HS-5 (cell line): ENCODE results near the gene STX11.
"Not testable (repeated sequence)": the region's sequence is repeated elsewhere in the genome, so short reads cannot be mapped to it uniquely, and the experiment has no call there.

Experiments used
- DNase-seq: peaks from one replicate; pipeline ENCODE4 v3.0.0-alpha.2; 2012; ENCODE audit warnings: low read depth

The STX11 gene

DNA sequence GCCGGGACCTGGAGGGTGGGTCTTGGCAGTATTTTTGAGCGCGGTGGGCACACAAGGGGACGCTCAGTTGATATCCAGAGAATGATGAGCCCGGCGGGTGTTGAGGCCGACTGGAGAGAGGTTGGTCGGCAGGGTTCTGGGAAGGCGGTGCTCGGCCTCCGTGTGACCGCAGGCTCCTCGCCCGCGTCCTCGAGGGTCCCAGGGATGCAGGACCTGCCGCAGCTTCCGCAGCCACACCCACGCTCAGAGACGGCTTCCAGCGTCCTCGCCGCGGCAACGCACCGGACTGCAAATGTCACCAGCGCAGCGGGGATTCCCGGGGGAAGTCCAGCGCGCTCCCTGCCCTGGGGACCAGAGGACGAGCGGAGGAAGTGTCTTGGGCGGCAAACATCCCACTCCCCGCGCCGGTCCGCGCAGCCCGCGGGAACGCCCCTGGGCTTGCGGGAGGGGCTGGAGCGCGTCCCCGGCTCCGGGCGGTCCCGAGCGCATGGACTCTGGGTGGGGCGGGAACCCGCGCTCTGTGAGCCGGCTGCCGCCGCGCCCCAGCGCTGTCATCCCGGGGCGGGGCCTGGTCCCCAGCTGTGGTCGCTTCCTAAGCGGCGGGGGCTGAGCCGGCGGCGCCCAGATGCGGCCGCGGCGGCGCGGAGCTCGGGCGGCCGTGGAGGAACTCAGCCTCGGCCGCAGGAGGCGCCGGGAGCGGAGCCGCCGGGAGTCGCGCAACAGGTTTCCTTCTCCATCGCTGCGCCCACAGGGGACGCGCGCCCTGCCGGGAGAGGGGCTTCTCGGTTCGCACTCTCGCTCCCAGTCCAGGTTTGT, at the start of gene STX11:
Gene STX11 (plus strand): TSS at position 624 of the 816 bp plus-strand sequence. CDS start 36,111 bp downstream, outside the sequence.
- DNase-seq: no peak

DNA sequence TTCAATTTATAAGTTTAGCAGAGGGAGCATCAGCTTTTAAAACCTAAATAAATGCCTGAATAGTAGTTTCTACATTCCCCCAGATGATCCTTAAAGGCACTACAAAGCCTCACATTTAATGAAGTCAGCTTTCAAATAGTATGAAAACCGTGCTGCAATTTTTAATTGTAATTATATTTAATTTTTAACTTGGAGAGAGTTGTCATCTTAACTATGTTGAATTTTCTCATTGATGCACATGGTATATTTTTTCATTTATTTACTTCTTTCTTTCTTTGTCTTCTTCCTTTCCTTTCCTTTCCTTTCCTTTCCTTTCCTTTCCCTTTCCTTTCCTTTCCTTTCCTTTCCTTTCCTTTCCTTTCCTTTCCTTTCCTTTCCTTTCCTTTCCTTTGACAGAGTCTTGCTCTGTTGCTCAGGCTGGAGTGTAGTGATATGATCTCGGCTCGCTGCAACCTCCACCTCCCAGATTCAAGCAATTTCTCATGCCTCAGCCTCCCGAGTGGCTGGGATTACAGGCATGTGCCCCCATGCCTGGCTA, 47.2 kb upstream of the STX11 start:
- DNase-seq: no peak

DNA sequence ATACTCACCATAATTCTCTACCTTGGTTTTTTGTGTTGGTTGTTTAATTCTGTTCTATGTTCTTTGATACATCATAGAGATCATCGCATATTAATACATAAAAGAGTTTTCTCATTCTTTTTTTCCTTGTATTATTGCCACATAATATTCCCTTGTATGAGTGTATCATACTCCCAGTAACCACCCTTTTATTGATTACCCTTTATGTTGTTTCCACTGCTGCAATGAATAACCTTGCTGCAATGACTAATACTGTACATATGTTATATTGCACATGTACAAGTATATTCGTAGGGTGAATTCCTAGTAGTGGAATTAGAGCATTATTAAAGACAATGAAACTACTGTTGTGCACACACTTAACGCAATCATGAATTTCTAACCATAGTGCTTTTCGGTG, 45.8 kb upstream of the STX11 start:
- no peak for DNase-seq

DNA sequence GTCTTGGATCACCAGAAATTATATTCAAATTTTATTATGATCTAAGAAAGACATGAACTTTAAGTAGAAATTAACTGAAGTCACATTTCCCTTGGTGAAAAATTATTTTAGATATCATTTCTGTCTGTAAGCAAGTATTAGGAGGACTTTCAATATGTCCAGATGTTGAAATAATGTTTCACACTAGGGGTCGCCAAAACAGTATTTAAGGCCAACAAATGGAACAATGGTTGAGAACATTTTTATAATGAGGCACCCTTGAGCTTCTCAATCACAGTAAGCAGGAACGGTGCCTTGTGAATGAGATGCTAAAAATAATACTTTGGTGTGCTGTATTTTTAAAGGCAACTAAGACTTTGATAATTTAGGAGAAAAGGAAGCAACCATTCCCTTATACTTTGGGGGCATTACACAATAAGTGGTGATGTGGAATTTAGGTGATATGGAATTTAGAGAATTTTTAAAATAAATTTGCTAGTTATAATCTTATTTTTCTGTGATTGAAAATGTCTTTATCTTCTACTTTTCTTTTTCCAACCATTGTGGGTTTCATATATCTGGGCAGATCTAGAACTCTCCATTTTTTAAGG, 45.3 kb upstream of the STX11 start:
- peak; percentile 49 for DNase-seq

DNA sequence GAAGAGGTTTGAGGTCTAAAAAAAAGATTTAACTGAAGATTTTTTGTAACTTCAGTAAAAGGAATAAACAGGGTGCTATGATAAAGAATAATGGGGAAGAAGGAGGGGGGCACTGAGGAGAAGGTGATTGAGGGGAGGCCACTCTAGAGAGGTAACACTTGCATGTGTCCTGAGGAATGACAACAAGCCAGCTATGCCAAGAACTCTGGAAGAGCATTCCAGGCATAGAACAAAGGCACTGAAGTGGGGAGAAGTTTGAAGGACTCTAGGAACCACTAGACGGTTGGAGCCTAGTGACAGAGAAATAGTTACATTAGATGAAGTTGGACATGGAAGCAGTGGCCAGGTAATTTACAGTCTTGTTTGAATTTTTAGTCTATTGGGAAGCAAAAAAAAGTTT, 44.1 kb upstream of the STX11 start:
- no peak for DNase-seq

DNA sequence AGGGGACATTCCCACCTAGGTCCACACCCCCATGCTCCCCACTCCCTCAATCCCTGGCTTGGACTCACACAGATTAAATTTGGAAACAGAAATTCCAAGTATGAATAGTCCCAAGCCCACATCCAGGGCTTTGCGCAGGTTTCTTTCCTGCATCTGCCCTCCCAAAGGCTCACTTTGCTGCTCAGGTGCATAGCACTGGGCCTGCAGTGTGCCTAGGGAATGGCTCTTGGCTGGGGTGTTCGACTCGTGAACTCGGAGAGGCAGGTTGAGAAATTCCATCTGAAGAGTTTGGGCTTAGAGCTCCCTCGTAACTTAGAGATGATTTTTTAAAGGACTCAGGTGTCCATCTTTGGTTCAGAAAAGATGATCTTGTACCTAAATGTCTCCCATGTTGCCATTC, 40.1 kb upstream of the STX11 start:
- no peak for DNase-seq

DNA sequence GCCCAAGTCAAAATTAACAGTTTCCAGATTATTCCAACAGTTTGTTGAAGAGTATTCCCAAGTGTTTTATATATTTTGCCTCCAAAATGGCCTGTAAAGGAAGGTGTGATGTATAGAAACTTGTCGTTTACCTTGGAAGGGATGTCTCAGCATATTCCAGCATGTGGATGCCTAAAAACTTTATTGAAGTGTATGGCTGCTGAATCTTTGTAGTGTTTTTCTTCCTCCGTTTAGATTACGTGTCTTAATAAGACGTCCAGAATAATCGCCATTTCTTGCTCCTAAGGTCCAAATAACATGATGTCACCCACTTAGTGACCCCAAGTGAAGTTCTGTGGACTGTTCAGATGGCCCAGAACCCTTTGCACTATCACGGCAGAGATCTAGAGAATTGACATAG, 37.0 kb upstream of the STX11 start:
- no peak for DNase-seq

DNA sequence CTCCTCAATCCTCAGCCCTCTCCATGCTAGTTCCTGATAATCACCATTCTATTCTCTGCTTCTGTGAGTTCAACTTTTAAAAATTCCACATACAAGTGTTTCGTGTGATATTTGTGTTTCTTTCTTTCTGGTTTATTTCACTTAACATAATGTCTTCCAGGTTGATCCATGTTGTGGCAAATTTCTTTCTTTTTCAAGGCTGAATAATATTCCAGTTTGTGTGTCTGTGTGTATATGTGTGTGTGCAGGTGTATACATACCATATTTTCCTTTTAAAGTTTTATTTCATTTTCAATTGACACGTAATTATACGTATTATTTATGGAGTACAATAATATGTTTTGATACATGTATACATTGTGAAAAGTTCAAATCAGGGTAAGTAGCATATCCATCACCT, 35.1 kb upstream of the STX11 start:
- DNase-seq: no peak

DNA sequence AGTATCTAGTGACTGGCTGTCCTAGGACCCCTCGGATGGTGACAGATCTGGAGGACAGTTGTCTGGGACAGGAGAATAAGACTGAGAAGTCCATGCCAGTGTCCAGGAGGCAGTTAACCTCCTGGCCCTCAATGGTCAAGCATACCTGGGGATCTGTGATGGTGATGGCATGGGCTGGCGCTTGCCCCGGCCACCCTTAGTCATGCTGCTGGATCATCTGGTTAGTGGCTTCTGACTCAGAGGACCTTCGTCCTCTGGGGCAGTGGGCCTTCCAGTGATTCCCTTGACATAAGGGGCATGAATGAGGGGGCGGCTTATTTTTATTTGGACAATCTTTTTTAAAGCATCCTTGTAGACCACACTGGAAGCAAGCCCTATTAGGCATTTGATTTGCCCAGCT, 30.9 kb upstream of the STX11 start:
- no peak for DNase-seq

DNA sequence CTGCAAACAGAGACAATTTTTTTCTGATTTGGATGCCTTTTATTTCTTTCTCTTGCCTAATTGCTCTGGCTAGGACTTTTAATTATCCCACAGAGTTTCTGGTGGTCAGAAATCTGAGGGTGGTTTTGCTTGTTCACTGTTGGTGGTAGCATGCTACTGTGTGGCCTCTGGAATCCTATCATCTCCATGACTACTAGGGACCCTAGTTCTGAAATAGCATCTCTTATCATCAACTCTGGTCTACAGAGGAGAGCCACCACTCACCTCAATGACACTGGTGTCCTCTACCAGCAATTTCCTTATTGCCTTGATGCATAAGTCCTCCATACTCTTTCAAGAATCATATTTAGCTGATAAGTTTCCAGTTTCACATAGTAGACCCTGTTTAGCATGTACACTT, 27.5 kb upstream of the STX11 start:
- DNase-seq: no peak

DNA sequence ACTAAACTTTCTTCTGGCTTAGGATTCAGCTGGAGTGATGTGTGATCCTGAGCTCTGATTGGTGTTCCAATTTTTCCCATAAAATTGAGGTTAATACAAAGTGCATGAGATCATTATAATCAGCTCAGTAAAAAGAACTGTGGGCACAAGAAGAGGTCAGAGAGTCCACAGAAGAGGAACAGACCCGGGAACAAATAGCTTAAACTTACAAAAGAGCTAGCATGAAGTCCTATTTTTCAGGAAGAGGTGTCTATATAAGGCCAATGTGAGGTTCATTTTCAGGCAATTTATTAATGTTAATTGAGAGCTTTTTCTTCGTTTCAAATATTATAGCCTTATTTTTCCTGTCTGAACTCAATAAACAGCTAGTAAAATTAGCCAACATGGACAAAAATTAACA, 26.9 kb upstream of the STX11 start:
- DNase-seq: no peak

DNA sequence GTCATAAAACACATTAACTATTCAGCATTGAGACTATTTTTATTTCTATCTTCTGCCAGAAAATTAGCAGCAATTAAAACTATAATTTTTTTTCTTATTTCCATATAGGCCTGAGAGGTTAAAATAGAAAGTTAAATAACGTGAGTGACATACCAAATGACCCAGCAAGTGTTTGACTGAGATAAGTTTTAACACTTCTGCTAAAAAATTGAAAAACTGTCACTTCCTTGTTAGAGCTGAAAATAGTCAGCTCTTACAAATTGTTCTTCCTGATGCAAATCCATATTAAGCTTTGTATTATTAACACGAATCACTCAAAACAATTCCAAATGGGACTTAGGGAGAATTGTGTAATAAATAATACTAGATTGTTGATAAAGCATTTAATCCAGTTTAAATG, 26.5 kb upstream of the STX11 start:
- no peak for DNase-seq

DNA sequence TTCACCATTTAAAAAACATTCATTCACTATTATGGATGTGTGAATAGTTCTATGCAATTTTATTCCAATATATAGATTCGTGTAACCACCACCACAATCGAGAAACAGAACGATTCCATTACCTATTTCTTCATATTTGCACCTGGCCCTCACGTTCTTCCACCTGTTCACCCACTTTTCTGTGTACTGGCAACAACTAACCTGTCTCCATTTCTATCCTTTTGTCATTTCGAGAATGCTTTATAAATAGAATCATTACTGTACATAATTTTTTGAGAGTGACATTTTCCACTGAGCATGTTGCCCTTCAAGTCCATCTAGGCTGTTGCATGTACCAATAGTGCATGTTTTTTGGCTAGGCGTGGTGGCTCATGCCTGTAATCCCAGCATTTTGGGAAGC, 23.2 kb upstream of the STX11 start:
- no peak for DNase-seq

DNA sequence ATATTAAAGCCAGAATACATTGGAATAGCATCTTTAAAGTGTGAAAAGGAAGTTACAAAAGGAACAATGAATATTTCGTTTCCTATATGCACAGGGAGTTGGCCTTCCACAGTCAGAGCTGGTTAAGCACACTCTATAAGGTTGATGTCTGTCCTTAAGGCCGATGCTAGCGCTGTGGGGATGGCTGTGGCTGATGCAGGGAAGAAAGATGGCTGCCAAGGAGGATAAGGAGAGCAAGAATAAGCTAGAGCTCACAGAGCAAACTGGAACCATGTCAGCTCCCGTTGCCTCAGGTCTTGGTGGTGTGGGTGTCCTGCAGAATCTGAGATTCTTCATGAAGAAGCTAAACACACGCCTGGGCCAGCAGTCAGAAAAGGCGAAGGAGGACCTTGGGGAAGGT, 20.8 kb upstream of the STX11 start:
- DNase-seq: no peak

DNA sequence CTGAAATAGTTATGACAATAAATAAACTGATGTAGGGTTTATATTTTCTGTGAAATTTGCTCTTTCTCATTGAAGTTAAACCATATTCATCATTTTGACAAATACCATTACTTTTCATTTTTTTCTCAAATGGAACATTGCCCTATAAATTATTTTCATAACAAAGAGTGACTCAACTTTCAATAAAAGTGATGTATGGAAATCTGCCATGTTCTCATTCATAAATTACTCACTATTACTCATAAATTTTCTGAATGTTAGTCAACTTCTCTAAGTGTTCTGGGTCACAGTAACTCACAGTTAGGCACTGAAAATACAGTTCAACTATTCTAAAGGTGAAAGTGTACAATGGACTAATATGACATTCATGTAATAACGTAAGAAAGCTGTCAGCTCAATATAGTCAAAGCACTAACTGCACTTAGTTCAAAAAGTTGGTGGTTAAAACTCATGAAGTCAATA, 19.0 kb upstream of the STX11 start:
- DNase-seq: peak; percentile 85

DNA sequence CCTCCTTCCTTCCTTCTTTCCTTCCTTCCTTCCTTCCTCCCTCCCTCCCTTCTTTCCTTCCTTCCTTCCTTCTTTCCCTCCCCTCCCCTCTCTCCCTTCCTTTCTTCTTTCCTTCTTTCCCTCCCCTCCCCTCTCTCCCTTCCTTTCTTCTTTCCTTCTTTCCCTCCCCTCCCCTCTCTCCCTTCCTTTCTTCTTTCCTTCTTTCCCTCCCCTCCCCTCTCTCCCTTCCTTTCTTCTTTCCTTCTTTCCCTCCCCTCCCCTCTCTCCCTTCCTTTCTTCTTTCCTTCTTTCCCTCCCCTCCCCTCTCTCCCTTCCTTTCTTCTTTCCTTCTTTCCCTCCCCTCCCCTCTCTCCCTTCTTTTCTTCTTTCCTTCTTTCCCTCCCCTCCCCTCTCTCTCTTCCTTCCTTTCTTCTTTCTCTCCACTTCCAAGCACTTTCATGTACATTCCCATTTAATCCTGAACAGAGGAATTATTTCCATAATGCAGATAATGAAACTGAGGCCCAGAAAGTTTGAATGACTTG, 18.1 kb upstream of the STX11 start:
- DNase-seq: not testable (repeated sequence)

DNA sequence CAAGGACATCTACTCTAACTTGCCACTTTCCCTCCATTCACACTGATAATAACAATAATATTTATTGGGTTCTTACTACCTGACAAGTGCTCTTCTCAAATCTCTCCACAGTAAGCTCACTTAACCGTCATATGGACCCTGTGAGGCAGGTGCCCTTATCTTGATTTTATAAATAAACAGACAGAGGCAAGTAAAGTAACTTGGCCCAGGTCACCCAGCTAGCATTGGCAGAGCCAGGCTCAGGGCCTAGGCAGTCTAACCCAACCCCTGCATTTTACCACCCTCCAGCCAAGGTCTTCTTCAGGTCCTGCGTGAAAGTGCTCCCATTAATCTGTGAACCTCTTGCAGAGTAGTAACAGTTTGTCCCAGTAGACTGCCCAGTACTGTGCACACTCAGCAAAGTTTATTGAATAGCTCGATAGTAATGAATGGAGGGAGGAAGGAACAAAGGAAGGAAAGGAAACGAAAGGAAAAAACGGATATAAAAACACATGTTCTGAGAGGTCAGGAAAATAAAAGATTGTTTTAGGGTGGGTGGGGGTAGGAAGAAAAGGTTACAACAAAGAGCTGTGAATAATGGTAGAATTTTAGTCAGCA, 17.0 kb upstream of the STX11 start:
- no peak for DNase-seq

DNA sequence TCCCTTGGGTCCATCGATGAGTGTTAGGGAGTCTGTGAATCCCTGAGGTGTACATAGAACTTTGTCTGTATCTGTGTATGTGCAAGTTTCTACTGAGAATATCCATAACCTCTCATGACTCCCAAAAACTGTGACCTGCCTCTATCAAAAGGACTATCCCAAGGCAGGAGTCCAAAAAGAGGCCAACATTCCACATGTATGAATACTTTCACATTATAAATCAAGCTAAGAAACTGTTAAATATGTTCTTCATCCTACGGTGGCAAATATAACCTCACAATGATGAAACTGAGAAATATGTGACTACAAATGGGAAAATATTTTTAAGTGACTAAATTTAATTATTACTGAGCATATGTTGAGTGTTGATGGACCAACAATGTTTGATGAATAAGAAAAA, 16.1 kb upstream of the STX11 start:
- no peak for DNase-seq

DNA sequence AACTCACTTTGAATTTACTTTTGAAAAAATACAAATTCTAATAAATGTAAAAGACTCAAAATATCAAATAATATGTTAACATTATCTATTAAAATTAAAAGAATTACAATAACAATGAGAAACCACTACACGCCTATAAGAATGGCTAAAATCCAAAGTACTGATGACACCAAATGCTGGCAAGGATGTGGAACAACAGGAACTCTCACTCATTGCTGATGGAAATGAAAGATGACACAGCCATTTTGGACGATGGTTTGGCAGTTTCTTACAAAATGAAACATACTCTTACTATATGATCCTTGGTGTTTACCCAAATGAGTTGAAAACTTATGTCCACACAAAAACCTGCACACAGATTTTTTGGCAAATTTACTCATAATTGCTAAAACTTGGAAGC, 15.6 kb upstream of the STX11 start:
- no peak for DNase-seq

DNA sequence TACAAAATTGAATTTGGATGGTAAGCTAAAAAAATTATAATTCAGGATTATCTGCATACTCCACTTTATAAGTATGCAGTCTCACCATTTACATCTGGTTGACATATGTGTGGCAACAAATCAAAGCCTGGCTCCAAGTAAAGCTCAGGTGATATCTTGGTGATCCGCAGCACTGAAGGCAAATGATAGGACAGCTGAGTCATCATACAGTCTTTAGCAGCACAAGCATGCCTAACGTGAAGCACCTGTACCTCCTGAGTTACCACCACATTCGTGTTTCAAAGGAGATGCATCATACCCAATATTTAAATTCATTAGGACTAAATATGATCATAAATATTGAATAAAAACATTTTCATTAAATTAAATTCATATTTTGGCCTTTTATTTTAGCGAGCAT, 11.8 kb upstream of the STX11 start:
- no peak for DNase-seq

DNA sequence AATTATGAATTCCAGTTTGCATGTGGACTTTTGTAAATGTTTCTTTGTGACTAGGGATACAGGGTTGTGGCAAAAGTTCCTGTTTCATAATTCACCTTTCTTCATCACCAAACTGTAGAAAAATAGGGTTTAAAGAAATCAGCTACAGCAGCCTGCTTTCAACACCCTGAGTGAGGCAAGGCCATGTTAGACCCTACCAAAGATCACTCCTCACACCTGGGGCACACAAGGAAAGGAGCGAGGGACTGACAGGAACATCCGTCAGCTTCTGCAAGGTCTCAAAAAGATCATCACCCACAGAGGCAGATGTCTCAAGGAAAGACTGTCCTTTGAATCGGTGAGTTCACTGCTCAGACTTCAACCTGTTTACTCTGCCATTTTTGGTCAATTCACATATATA, 10.5 kb upstream of the STX11 start:
- DNase-seq: no peak

DNA sequence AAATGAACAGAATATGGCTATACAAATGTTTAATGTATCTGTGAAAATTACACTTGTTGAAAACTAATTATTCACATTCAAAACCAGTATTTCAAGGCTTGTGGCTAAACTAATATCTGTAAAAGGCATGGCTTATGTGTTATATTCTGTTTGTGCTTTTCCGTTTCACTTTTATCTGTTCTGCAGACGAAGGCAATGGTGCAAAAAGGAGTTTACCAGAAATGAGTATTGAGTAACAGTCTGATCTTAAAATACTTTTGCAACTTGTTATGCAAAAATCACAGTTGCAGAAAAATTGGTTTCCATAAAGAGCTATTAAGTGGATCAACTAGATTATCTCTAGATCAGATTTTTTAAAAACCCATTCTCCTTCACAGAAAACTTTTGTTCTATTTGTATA, 9.4 kb upstream of the STX11 start:
- DNase-seq: no peak

DNA sequence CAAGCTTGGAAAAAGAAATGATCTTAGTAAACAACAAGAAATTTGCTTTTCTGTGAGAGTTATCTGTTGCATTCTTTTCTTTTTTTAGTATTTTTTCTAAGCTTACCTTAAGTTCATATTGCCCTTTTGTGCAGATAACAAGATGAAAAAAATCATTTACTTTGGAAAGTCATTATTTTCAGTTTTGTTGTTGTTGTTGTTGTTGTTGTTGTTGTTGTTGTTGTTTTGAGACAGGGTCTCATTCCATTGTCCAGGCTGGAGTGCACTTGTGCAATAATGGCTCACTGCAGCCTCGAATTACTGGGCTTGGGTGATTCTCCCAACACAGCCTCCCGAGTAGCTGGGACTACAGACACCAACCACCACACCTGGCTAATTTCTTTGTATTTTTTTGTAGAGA, 8.8 kb upstream of the STX11 start:
- DNase-seq: no peak
